GM23248 (cell line): ENCODE results near the gene KEL. TPM values are rescaled to one million over a fixed set of nuclear protein-coding genes. Genes with fewer than 3 reads are reported as not detected.

Experiments
- DNase-seq: peaks from one replicate; pipeline ENCODE4 v3.0.0-alpha.2; 2015
- H2AFZ ChIP-seq: fragments of 200-600 bp; sonication (generic); 2 replicates; pipeline ENCODE4 v1.6.1; 2016; ENCODE audit warnings: antibody characterized with exemption
- H3F3A ChIP-seq: fragments of 200-600 bp; sonication (generic); 2 replicates; pipeline ENCODE4 v1.6.1; 2016; ENCODE audit warnings: mild to moderate bottlenecking, antibody characterized with exemption, mixed run types; ENCODE audit not compliant: insufficient read depth
- H3K27ac ChIP-seq: fragments of 200-600 bp; sonication (generic); 2 replicates; pipeline ENCODE4 v1.5.1; 2016; ENCODE audit warnings: mild to moderate bottlenecking
- H3K27me3 ChIP-seq: fragments of 200-600 bp; sonication (generic); replicated peaks from 2 replicates; pipeline ENCODE4 v1.6.1; 2016; ENCODE audit warnings: mild to moderate bottlenecking; ENCODE audit not compliant: insufficient read depth
- H3K36me3 ChIP-seq: fragments of 200-600 bp; sonication (generic); 2 replicates; pipeline ENCODE4 v1.6.1; 2016; ENCODE audit warnings: low read depth, mild to moderate bottlenecking
- H3K4me1 ChIP-seq: fragments of 200-600 bp; sonication (generic); 2 replicates; pipeline ENCODE4 v1.6.1; 2016; ENCODE audit warnings: mild to moderate bottlenecking; ENCODE audit not compliant: insufficient read depth
- H3K4me2 ChIP-seq: fragments of 200-600 bp; sonication (generic); one replicate; pipeline ENCODE4 v1.6.1; 2016; ENCODE audit warnings: mild to moderate bottlenecking; ENCODE audit not compliant: unreplicated experiment
- H3K4me3 ChIP-seq: fragments of 200-600 bp; sonication (generic); 2 replicates; pipeline ENCODE4 v1.5.1; 2016; ENCODE audit warnings: mild to moderate bottlenecking
- H3K79me2 ChIP-seq: fragments of 200-600 bp; sonication (generic); 2 replicates; pipeline ENCODE4 v1.6.1; 2016; ENCODE audit warnings: mild to moderate bottlenecking; ENCODE audit not compliant: insufficient read depth
- H3K9ac ChIP-seq: fragments of 200-600 bp; sonication (generic); 2 replicates; pipeline ENCODE4 v1.6.1; 2016; ENCODE audit warnings: mild to moderate bottlenecking
- H3K9me2 ChIP-seq: fragments of 200-600 bp; sonication (generic); 2 replicates; pipeline ENCODE4 v1.6.1; 2016; ENCODE audit warnings: mixed run types, mild to moderate bottlenecking, moderate library complexity; ENCODE audit not compliant: insufficient read depth
- H3K9me3 ChIP-seq: fragments of 200-600 bp; sonication (generic); one replicate; pipeline ENCODE4 v1.6.1; 2017; ENCODE audit warnings: low read depth
- H4K20me1 ChIP-seq: fragments of 200-600 bp; sonication (generic); 2 replicates; pipeline ENCODE4 v1.6.0; 2016; ENCODE audit not compliant: insufficient read depth
- EZH2 ChIP-seq: fragments of 200-600 bp; sonication (generic); IDR thresholded peaks from 2 replicates; pipeline ENCODE4 v1.6.1; 2018; ENCODE audit warnings: antibody characterized with exemption, mild to moderate bottlenecking; ENCODE audit not compliant: insufficient read depth, poor library complexity, severe bottlenecking
- EZH2phosphoT487 ChIP-seq: fragments of 200-600 bp; sonication (generic); IDR thresholded peaks from 2 replicates; pipeline ENCODE4 v1.6.1; 2018; ENCODE audit warnings: antibody characterized with exemption, moderate library complexity, mild to moderate bottlenecking, low read depth; ENCODE audit not compliant: insufficient read depth
- WGBS, 2 experiments: methylation state at CpG; one replicate each; pipeline ENCODE4 v1.1.6; 2015 to 2017; ENCODE audit warnings: low lambda C conversion rate in 2 of 2, low coverage in 1 of 2; ENCODE audit errors: missing lambda C conversion rate in 2 of 2; 5-methylcytosine and 5-hydroxymethylcytosine counted together
- in situ Hi-C: fragments of 300-500 bp; cut with MboI; formaldehyde crosslinking; loops from 2 replicates; pipeline ENCODE4 v1.15.0; 2020
- polyA plus RNA-seq: library from polyadenylated mRNA; unstranded; fragments of >200 nt; fragmentation: Nextera tagmentation; extraction: Ambion mirVana; gene quantifications from 2 replicates; pipeline ENCODE4 v1.2.1, GENCODE V29; 2016
- total RNA-seq: library from RNA; depleted of rRNA; stranded (reverse); fragments of >200 nt; shearing (Covaris generic); gene quantifications from 2 replicates; pipeline ENCODE4 v1.2.3, GENCODE V29; 2014

The KEL gene
- total and polyA plus RNA-seq, 2 experiments from 2014 or later: not detected

- no peak overlapping the region for H3K4me2 ChIP-seq
- WGBS, 2 experiments: 12 to 17% methylated on average over 2 of the region's 2 CpGs
- in situ Hi-C loops: no loop called here
These were observed 1.8 kb upstream of the KEL start for GRCh38 chr7:142963993-142964392.

GRCh38 chr7:142962991-142963390 is 828 bp upstream of the KEL start:
- in situ Hi-C loops: no loop called here
- WGBS, 2 experiments: 0 to 5% methylated on average over 1 of the region's 1 CpG

More at GRCh38 chr7:142963993-142964392, 1.8 kb upstream of the KEL start:
- Histone ChIP-seq H3K9me3 (no peaks in the 10 kb centered on the region), H4K20me1 (no peaks in the 10 kb centered on the region), H3K4me3 (no peak overlapping the region), H3K4me1 (no peaks in the 10 kb centered on the region), H3K36me3 (no peaks in the 10 kb centered on the region), H2AFZ (no peak overlapping the region), H3K9ac (no peak overlapping the region), H3K79me2 (no peaks in the 10 kb centered on the region), H3F3A (no peaks in the 10 kb centered on the region), H3K27me3 (no peaks in the 10 kb centered on the region), H3K27ac (no peak overlapping the region), H3K9me2 (no peaks in the 10 kb centered on the region)
- no peak for DNase-seq
- TF ChIP-seq EZH2 (no peak), EZH2phosphoT487 (no peak)

GRCh38 chr7:142961595-142961972 is 579 bp downstream of the KEL start:
- no peaks in the 10 kb centered on the region for H3K36me3 ChIP-seq
- no peaks in the 10 kb centered on the region for H3F3A ChIP-seq
- no peaks in the 10 kb centered on the region for H4K20me1 ChIP-seq
- H3K9ac ChIP-seq: no peak overlapping the region
- H3K9me3 ChIP-seq: no peaks in the 10 kb centered on the region
- WGBS, 2 experiments: 32 to 38% methylated on average over 4 of the region's 4 CpGs
- H3K4me2 ChIP-seq: no peak overlapping the region
- H3K27ac ChIP-seq: no peak overlapping the region
- TF ChIP-seq EZH2phosphoT487 (no peak), EZH2 (no peak)
- no peak overlapping the region for H2AFZ ChIP-seq
- H3K4me3 ChIP-seq: no peak overlapping the region
- no peaks in the 10 kb centered on the region for H3K4me1 ChIP-seq
- DNase-seq: no peak
- no peaks in the 10 kb centered on the region for H3K79me2 ChIP-seq
- no peaks in the 10 kb centered on the region for H3K9me2 ChIP-seq
- in situ Hi-C loops: no loop called here
- no peaks in the 10 kb centered on the region for H3K27me3 ChIP-seq

More at GRCh38 chr7:142962991-142963390, 828 bp upstream of the KEL start:
- H2AFZ ChIP-seq: no peak overlapping the region
- no peaks in the 10 kb centered on the region for H3K4me1 ChIP-seq
- no peaks in the 10 kb centered on the region for H4K20me1 ChIP-seq
- H3K9me3 ChIP-seq: no peaks in the 10 kb centered on the region
- H3K27me3 ChIP-seq: no peaks in the 10 kb centered on the region
- H3K79me2 ChIP-seq: no peaks in the 10 kb centered on the region
- H3K9me2 ChIP-seq: no peaks in the 10 kb centered on the region
- DNase-seq: no peak
- H3K36me3 ChIP-seq: no peaks in the 10 kb centered on the region
- H3K9ac ChIP-seq: no peak overlapping the region
- TF ChIP-seq EZH2phosphoT487 (no peak), EZH2 (no peak)
- H3K4me3 ChIP-seq: no peak overlapping the region
- no peaks in the 10 kb centered on the region for H3F3A ChIP-seq
- H3K27ac ChIP-seq: no peak overlapping the region
- no peak overlapping the region for H3K4me2 ChIP-seq

GRCh38 chr7:142960955-142961512 is 1.1 kb downstream of the KEL start:
- WGBS, 2 experiments: 40 to 47% methylated on average over 5 of the region's 5 CpGs
- in situ Hi-C loops: no loop called here

GRCh38 chr7:142959202-142959601 is 3.0 kb downstream of the KEL start:
- H3K9me3 ChIP-seq: no peaks in the 10 kb centered on the region
- no peak overlapping the region for H3K9ac ChIP-seq
- H3K36me3 ChIP-seq: no peaks in the 10 kb centered on the region
- DNase-seq: no peak
- H3K9me2 ChIP-seq: no peaks in the 10 kb centered on the region
- no peak overlapping the region for H3K27ac ChIP-seq
- no peak overlapping the region for H3K4me3 ChIP-seq
- H3F3A ChIP-seq: no peaks in the 10 kb centered on the region
- no peaks in the 10 kb centered on the region for H4K20me1 ChIP-seq
- in situ Hi-C loops: no loop called here
- no peak for TF ChIP-seq EZH2phosphoT487
- TF ChIP-seq EZH2: no peak
- H3K79me2 ChIP-seq: no peaks in the 10 kb centered on the region
- H3K4me2 ChIP-seq: no peak overlapping the region
- H3K4me1 ChIP-seq: no peaks in the 10 kb centered on the region
- H2AFZ ChIP-seq: no peak overlapping the region
- no peaks in the 10 kb centered on the region for H3K27me3 ChIP-seq

More at GRCh38 chr7:142960955-142961512, 1.1 kb downstream of the KEL start:
- Histone ChIP-seq H3F3A (no peaks in the 10 kb centered on the region), H3K9me2 (no peaks in the 10 kb centered on the region), H3K9ac (no peak overlapping the region), H4K20me1 (no peaks in the 10 kb centered on the region), H3K27me3 (no peaks in the 10 kb centered on the region), H3K79me2 (no peaks in the 10 kb centered on the region), H2AFZ (no peak overlapping the region), H3K27ac (no peak overlapping the region), H3K36me3 (no peaks in the 10 kb centered on the region), H3K9me3 (no peaks in the 10 kb centered on the region), H3K4me2 (no peak overlapping the region), H3K4me1 (no peaks in the 10 kb centered on the region), H3K4me3 (no peak overlapping the region)
- TF ChIP-seq EZH2phosphoT487 (no peak), EZH2 (no peak)
- DNase-seq: no peak
